ENCODE results near the gene AGBL1.

AGBL1 gene

DNA sequence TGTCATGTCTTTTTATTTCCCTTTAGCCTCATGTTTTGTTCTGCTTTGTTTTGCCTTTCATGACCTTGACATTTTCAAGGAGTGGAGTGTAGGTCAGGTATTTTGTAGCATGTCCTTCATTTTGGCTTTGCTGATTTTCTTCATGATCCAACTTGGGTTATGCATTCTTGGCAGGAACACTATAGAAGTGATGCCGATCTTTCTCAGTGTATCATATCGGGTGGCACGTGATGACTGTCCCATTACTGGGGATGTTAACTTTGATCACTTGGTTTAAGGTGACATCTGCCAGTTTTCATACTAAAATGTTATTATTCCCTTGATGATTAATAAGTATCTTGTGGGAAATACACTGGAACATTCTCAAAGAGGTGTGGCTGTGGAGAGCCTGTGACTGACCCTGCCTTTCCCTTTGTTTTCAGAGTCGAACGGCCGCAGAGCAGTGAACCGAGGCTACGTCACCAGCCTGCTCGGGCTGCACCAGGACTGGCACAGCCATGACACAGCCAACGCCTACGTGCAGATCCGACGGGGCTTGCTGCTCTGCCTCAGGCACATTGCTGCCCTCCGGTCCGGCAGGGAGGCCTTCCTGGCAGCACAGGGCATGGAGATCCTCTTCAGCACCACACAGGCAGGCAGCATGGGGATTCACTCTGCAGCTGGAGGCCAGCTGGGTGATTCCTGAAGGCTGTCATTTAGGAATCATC lies 167.7 kb downstream of the AGBL1 start:
- H3K36me3 ChIP-seq (ENCODE audit: control insufficient read depth, insufficient read depth, low read length) = no peaks in the 10 kb centered on the region
- DNase-seq (ENCODE audit: extremely low read depth, insufficient read length) = no peak
- TF ChIP-seq, protein P1, sequence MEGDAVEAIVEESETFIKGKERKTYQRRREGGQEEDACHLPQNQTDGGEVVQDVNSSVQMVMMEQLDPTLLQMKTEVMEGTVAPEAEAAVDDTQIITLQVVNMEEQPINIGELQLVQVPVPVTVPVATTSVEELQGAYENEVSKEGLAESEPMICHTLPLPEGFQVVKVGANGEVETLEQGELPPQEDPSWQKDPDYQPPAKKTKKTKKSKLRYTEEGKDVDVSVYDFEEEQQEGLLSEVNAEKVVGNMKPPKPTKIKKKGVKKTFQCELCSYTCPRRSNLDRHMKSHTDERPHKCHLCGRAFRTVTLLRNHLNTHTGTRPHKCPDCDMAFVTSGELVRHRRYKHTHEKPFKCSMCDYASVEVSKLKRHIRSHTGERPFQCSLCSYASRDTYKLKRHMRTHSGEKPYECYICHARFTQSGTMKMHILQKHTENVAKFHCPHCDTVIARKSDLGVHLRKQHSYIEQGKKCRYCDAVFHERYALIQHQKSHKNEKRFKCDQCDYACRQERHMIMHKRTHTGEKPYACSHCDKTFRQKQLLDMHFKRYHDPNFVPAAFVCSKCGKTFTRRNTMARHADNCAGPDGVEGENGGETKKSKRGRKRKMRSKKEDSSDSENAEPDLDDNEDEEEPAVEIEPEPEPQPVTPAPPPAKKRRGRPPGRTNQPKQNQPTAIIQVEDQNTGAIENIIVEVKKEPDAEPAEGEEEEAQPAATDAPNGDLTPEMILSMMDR (IDR thresholded peaks at IDR 0.05; ENCODE audit: insufficient read depth, low read length, poor library complexity, severe bottlenecking) = no peak
- no peaks in the 10 kb centered on the region for H3K27me3 ChIP-seq (replicated peaks; ENCODE audit: control insufficient read depth, insufficient read depth, low read length)
- no peak overlapping the region for H3K4me3 ChIP-seq (replicated peaks; ENCODE audit: low read depth, low read length)

DNA sequence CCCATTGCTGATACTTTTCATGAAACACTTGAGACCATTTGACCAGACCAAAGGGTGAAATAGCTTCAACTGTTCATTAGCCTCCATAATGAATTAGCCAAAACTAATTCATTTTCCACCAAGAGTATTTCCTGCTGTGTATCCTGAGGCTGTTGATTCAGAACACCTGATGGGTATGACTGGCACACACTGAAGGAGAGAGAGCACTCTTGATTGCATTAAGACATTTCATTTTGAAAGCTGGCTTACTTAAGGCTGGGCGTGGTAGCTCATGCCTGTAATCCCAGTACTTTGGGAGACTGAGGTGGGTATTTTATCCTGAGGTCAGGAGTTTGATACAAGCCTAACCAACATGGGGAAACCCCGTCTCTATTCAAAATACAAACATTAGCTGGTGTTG lies 175.6 kb downstream of the AGBL1 start:
- Histone ChIP-seq H3K4me3 (replicated peaks; ENCODE audit: low read depth, low read length) (no peak overlapping the region), H3K27me3 (replicated peaks; ENCODE audit: control insufficient read depth, insufficient read depth, low read length) (no peaks in the 10 kb centered on the region), H3K36me3 (ENCODE audit: control insufficient read depth, insufficient read depth, low read length) (no peaks in the 10 kb centered on the region)
- no peak for DNase-seq (ENCODE audit: extremely low read depth, insufficient read length)
- TF ChIP-seq, protein P1 (IDR thresholded peaks at IDR 0.05; ENCODE audit: insufficient read depth, low read length, poor library complexity, severe bottlenecking) = no peak

DNA sequence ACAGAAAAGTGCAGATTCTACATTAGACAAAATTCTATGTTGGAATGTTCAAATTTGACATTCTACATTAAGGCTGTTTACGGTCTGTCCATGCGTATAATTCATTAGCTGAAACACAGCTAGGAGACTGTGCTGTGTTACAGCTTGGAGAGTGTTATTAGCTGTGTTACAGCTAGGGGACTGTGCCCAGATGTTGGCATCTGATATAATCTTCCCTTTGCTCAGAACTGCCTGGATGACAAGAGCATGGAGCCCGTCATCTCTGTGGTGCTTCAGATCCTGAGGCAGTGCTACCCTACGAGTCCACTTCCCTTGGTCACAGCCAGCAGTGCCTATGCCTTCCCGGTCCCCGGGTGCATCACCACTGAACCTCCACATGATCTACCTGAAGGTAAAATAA lies 177.0 kb downstream of the AGBL1 start:
- no peak overlapping the region for H3K4me3 ChIP-seq (replicated peaks; ENCODE audit: low read depth, low read length)
- DNase-seq (ENCODE audit: extremely low read depth, insufficient read length) = no peak
- no peaks in the 10 kb centered on the region for H3K36me3 ChIP-seq (ENCODE audit: control insufficient read depth, insufficient read depth, low read length)
- TF ChIP-seq, protein P1 (IDR thresholded peaks at IDR 0.05; ENCODE audit: insufficient read depth, low read length, poor library complexity, severe bottlenecking) = no peak
- no peaks in the 10 kb centered on the region for H3K27me3 ChIP-seq (replicated peaks; ENCODE audit: control insufficient read depth, insufficient read depth, low read length)

DNA sequence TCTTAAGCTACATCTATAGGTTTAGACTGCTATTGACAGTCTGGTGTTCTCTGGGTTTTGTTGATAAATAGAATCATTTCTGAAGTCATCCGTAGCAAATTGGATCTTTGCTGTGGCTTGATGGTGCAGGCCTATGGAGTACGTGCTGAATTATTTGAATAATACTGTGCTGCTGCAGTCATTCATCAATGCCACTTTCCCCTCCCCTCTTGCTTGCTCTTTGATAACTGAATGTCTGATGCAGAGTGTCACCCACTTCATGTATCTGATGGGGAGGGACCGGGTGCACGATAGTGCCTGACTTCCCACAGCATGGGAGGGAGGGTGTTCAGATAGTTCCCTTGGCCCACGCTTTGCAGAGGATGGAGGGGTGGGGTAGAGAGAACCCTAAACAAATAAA lies 179.9 kb downstream of the AGBL1 start:
- DNase-seq (ENCODE audit: extremely low read depth, insufficient read length) = no peak
- TF ChIP-seq, protein P1 (IDR thresholded peaks at IDR 0.05; ENCODE audit: insufficient read depth, low read length, poor library complexity, severe bottlenecking) = no peak

DNA sequence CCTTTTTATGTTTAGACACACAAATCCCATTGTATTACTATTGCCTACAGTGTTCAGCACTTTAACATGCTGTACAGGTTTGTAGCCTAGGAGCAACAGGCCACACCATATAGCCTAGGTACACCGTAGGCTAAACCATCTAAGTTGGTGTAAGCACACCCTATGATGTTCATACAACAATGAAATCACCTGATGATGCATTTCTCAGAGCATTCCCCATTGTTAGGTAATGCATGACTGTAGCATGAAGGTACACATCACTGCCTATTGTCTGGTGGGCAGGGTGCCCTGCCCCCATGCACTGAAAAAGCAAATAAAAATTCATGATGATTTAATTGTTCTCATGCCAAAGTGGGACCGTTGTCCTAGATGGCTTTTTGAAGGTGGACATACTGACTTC lies 183.6 kb downstream of the AGBL1 start:
- Histone ChIP-seq H3K36me3 (ENCODE audit: control insufficient read depth, insufficient read depth, low read length) (no peaks in the 10 kb centered on the region), H3K27me3 (replicated peaks; ENCODE audit: control insufficient read depth, insufficient read depth, low read length) (no peaks in the 10 kb centered on the region), H3K4me3 (replicated peaks; ENCODE audit: low read depth, low read length) (no peak overlapping the region)
- TF ChIP-seq, protein P1 (IDR thresholded peaks at IDR 0.05; ENCODE audit: insufficient read depth, low read length, poor library complexity, severe bottlenecking) = no peak
- no peak for DNase-seq (ENCODE audit: extremely low read depth, insufficient read length)

More for the DNA sequence above, 179.9 kb downstream of the AGBL1 start:
- Histone ChIP-seq H3K36me3 (ENCODE audit: control insufficient read depth, insufficient read depth, low read length) (no peaks in the 10 kb centered on the region), H3K27me3 (replicated peaks; ENCODE audit: control insufficient read depth, insufficient read depth, low read length) (no peaks in the 10 kb centered on the region), H3K4me3 (replicated peaks; ENCODE audit: low read depth, low read length) (no peak overlapping the region)
